Prostate gland (tissue), 2 donors: ENCODE results near the gene PRMT7.

Source experiments
- CTCF ChIP-seq, 4 experiments: fragments of 200-600 bp in 2 of 4; fragments of 450-650 bp in 2 of 4; sonication (generic) in 2 of 4; IDR thresholded peaks; 1 replicate in 3 of 4; 2 replicates in 1 of 4; pipeline ENCODE4 v1.5.1; 2016 to 2019; ENCODE audit warnings: antibody characterized with exemption in 4 of 4, mild to moderate bottlenecking in 2 of 4, moderate library complexity in 2 of 4
- POLR2A ChIP-seq: fragments of 450-650 bp; IDR thresholded peaks from one replicate; pipeline ENCODE4 v1.6.1; 2016; ENCODE audit warnings: antibody characterized with exemption, mild to moderate bottlenecking
- POLR2AphosphoS5 ChIP-seq: sonication (generic); formaldehyde crosslinking; IDR thresholded peaks from one replicate; pipeline ENCODE4 v1.6.1; 2017; ENCODE audit warnings: antibody characterized with exemption

DNA sequence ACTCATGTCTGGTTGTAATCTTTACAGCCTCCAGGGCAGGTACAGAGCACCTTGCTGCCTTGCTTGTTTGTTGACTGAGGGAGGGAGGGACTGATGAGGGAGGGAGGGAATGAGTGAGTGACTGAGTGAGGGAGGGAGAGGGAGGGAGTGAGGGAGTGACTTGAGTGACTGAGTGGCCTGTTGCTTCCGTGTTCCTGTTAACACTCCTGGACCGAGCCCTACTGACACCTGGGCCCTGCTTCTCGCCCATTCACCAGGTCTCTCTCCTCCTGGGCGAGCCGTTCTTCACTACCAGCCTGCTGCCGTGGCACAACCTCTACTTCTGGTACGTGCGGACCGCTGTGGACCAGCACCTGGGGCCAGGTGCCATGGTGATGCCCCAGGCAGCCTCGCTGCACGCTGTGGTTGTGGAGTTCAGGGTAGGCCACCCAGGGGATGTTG, 41.2 kb downstream of the PRMT7 start:
- TF ChIP-seq CTCF (IDR thresholded peaks at IDR 0.05) (no peak), POLR2AphosphoS5 (peak; percentile 79), POLR2A (no peak)
